Body of pancreas (tissue), 4 donors: ENCODE results near the gene ST3GAL4.

Experiments used
- POLR2A ChIP-seq, 3 donors: fragments of 450-650 bp; IDR thresholded peaks; one replicate each; pipeline ENCODE4 v1.6.1; 2016; ENCODE audit warnings: antibody characterized with exemption in 3 of 3, mild to moderate bottlenecking in 2 of 3
- TF ChIP-seq, protein P1 (sequence below), 7 experiments: fragments of 450-650 bp in 4 of 7; fragments of 200-600 bp in 3 of 7; sonication (generic) in 3 of 7; IDR thresholded peaks; one replicate each; pipeline ENCODE4 v1.5.1; 2016 to 2019; ENCODE audit warnings: antibody characterized with exemption in 7 of 7

DNA sequence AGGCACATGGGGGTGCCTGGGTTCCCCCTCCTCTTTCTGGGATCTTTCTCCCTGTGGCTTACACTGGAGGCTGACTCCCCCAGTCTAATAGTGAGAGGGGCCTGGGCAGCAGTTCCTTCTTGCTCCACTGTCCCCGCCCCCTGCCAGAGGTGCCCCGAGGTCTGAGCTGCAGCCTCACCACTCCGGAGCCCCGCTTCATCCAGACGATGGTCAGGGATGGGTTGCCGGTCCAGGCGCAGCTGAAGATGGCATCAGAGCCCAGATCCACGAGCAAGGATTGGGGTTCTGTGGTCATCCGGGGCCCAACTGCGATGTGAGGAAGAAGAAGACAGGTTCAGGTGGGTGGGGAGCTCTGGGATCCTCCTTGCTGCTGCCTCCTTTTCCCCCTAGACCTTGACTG lies 91.1 kb downstream of the ST3GAL4 start:
- TF ChIP-seq, protein P1, sequence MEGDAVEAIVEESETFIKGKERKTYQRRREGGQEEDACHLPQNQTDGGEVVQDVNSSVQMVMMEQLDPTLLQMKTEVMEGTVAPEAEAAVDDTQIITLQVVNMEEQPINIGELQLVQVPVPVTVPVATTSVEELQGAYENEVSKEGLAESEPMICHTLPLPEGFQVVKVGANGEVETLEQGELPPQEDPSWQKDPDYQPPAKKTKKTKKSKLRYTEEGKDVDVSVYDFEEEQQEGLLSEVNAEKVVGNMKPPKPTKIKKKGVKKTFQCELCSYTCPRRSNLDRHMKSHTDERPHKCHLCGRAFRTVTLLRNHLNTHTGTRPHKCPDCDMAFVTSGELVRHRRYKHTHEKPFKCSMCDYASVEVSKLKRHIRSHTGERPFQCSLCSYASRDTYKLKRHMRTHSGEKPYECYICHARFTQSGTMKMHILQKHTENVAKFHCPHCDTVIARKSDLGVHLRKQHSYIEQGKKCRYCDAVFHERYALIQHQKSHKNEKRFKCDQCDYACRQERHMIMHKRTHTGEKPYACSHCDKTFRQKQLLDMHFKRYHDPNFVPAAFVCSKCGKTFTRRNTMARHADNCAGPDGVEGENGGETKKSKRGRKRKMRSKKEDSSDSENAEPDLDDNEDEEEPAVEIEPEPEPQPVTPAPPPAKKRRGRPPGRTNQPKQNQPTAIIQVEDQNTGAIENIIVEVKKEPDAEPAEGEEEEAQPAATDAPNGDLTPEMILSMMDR (IDR thresholded peaks at IDR 0.05): no peak
- TF ChIP-seq POLR2A (IDR thresholded peaks at IDR 0.05): no peak
